HUES64 (cell line): Measurements from ENCODE around the gene WNT6.

Experiments
- H3K27ac ChIP-seq: 2 replicates; pipeline ENCODE4 v1.7.0; 2013; ENCODE audit warnings: low read depth, low read length, inconsistent platforms
- H3K27me3 ChIP-seq: 2 replicates; pipeline ENCODE4 v1.6.1; 2013; ENCODE audit warnings: mild to moderate bottlenecking, low read length; ENCODE audit not compliant: insufficient read depth
- H3K36me3 ChIP-seq: 2 replicates; pipeline ENCODE4 v1.6.1; 2013; ENCODE audit warnings: mild to moderate bottlenecking, low read length; ENCODE audit not compliant: insufficient read depth
- H3K4me1 ChIP-seq: 2 replicates; pipeline ENCODE4 v1.6.1; 2013; ENCODE audit warnings: mild to moderate bottlenecking, low read length, moderate library complexity; ENCODE audit not compliant: insufficient read depth
- H3K4me3 ChIP-seq: 2 replicates; pipeline ENCODE4 v1.5.1; 2013; ENCODE audit warnings: mild to moderate bottlenecking, low read length, moderate library complexity
- H3K9ac ChIP-seq: 2 replicates; pipeline ENCODE4 v1.6.1; 2013; ENCODE audit warnings: mild to moderate bottlenecking, low read depth, low read length
- H3K9me3 ChIP-seq: 2 replicates; pipeline ENCODE4 v1.6.1; 2013; ENCODE audit warnings: low read depth, low read length; ENCODE audit not compliant: insufficient read depth
- WGBS: fragments of 150-250, 120-280 bp; methylation state at CpG from one replicate; pipeline ENCODE4 v1.1.7; 2013; ENCODE audit warnings: missing lambda C conversion rate; 5-methylcytosine and 5-hydroxymethylcytosine counted together

WNT6 gene

DNA sequence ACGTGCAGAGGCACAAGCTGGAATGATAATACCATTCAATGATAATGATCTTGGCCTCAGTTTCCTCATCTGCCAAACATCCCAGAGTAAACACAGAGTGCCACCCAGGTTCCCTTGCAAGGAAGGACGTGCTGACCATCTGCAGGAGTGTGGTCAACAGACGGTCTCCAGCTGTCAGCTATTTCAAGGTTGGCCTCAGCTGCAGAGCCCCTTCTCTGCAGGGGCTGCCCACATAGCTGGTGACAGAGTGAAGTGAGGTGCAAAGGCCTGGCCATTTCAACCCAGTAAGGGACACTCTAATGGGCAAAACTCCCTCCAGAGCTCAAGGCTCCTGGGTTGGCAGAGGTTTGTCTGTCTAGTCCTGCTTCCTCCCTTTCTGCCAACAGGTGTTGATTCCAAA, 8.3 kb upstream of the WNT6 start:
- H3K9ac ChIP-seq = no peak overlapping the region
- no peaks in the 10 kb centered on the region for H3K9me3 ChIP-seq
- H3K36me3 ChIP-seq = no peaks in the 10 kb centered on the region
- 71% methylated on average over 3 of the region's 3 CpGs for WGBS
- H3K27me3 ChIP-seq = peaks cover 41% of the 10 kb centered on the region
- H3K4me3 ChIP-seq = no peak overlapping the region
- no peak overlapping the region for H3K27ac ChIP-seq
- H3K4me1 ChIP-seq = peaks cover 18% of the 10 kb centered on the region

GRCh38 chr2:218852911-218853667, 6.5 kb upstream of the WNT6 start:
- H3K4me3 ChIP-seq = peak overlapping the region; percentile 24; the same call in 1 of the 2 replicates
- H3K27ac ChIP-seq = no peak overlapping the region
- peaks cover 21% of the 10 kb centered on the region for H3K4me1 ChIP-seq
- H3K9ac ChIP-seq = no peak overlapping the region
- H3K9me3 ChIP-seq = no peaks in the 10 kb centered on the region
- H3K27me3 ChIP-seq = peaks cover 59% of the 10 kb centered on the region
- WGBS = 44% methylated on average over 16 of the region's 16 CpGs
- H3K36me3 ChIP-seq = no peaks in the 10 kb centered on the region

GRCh38 chr2:218853766-218854165, 5.8 kb upstream of the WNT6 start:
- Histone ChIP-seq H3K4me1 (peaks cover 21% of the 10 kb centered on the region), H3K9me3 (no peaks in the 10 kb centered on the region), H3K4me3 (no peak overlapping the region), H3K9ac (no peak overlapping the region), H3K27ac (no peak overlapping the region), H3K27me3 (peaks cover 63% of the 10 kb centered on the region), H3K36me3 (no peaks in the 10 kb centered on the region)
- 60% methylated on average over 5 of the region's 5 CpGs for WGBS

DNA sequence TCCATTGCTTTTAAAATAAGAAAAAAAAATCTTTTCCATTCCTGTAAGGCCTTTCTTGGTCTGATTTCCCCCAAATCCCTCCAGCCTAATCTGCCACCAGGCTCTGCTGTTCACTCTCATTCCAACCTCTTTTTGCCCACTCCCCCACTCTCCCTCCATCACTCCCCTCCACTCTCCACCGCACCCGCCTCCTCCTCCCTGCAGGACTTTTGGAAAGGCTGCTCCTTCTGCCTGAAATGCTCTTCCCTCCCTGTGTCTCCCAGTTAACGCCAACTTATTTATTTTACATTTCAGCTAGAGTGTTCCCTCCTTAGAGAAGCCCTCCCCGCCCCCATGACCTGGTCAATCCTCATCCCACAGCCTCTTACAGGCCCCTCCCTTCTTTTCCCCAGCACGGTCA, 4.7 kb upstream of the WNT6 start:
- 54% methylated on average over 4 of the region's 5 CpGs for WGBS
- Histone ChIP-seq H3K4me1 (peaks cover 21% of the 10 kb centered on the region), H3K4me3 (no peak overlapping the region), H3K36me3 (no peaks in the 10 kb centered on the region), H3K9me3 (no peaks in the 10 kb centered on the region), H3K27ac (no peak overlapping the region), H3K9ac (no peak overlapping the region), H3K27me3 (peaks cover 74% of the 10 kb centered on the region)

GRCh38 chr2:218855305-218856166, 4.1 kb upstream of the WNT6 start:
- peaks cover 77% of the 10 kb centered on the region for H3K27me3 ChIP-seq
- H3K4me1 ChIP-seq = peaks cover 25% of the 10 kb centered on the region
- H3K27ac ChIP-seq = no peak overlapping the region
- H3K36me3 ChIP-seq = no peaks in the 10 kb centered on the region
- H3K9ac ChIP-seq = no peak overlapping the region
- 58% methylated on average over 12 of the region's 14 CpGs for WGBS
- no peak overlapping the region for H3K4me3 ChIP-seq
- no peaks in the 10 kb centered on the region for H3K9me3 ChIP-seq

GRCh38 chr2:218856167-218856895, 3.3 kb upstream of the WNT6 start:
- Histone ChIP-seq H3K9me3 (no peaks in the 10 kb centered on the region), H3K4me1 (peaks cover 25% of the 10 kb centered on the region), H3K9ac (no peak overlapping the region), H3K27me3 (peaks cover 85% of the 10 kb centered on the region), H3K4me3 (0 out of 2 replicates have a peak overlapping the region, but pooled peaks have one; percentile 1), H3K36me3 (no peaks in the 10 kb centered on the region), H3K27ac (no peak overlapping the region)
- 41% methylated on average over 11 of the region's 12 CpGs for WGBS

- Histone ChIP-seq H3K27ac (no peak overlapping the region), H3K27me3 (peaks cover 90% of the 10 kb centered on the region)
- 86% methylated on average over 1 of the region's 1 CpG for WGBS
These were observed 2.7 kb upstream of the WNT6 start for GRCh38 chr2:218856896-218857243.

DNA sequence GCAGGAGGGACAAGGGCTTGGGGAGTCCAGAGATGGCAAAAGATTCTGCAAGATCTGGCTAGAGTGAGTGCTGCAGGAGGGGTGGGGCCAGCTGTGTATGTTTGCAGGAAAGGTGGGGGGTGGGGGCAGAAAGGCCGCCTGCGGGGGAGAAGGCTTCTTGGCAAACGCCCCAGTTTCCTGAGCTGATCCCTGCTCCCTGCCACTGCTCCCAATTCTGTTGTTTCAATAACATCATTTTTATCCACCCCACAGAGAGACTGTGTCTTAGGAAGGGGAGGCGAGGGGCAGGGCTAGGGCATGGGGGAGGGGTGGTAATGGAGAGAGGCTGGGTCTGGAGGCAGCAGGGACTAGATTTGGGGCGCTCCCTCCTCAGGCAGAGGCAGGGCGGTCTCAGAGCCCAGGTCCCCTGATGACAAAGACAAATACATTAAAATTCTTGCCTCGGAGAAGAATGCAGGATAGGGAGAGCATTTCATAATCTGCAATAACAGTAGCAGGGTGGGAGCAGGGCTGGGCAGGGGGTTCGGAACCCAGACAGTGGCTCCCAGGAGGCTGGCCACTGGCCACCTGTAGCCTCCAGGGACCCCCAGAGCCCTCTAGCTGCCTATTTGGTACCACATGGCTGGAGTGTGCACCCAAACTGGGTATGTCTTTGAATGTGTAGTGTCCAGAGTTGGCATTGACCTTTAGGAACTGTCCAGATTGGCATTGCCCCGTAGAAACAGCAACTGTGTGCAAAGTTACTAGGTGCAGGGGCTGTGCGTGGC, 2.1 kb upstream of the WNT6 start:
- Histone ChIP-seq H3K36me3 (no peaks in the 10 kb centered on the region), H3K27ac (no peak overlapping the region), H3K27me3 (peaks cover 97% of the 10 kb centered on the region), H3K4me1 (peaks cover 25% of the 10 kb centered on the region), H3K9ac (no peak overlapping the region), H3K9me3 (no peaks in the 10 kb centered on the region), H3K4me3 (no peak overlapping the region)
- WGBS = 51% methylated on average over 9 of the region's 10 CpGs

More at GRCh38 chr2:218856896-218857243, 2.7 kb upstream of the WNT6 start:
- H3K9me3 ChIP-seq = no peaks in the 10 kb centered on the region
- H3K36me3 ChIP-seq = no peaks in the 10 kb centered on the region
- H3K4me3 ChIP-seq = no peak overlapping the region
- peaks cover 25% of the 10 kb centered on the region for H3K4me1 ChIP-seq
- no peak overlapping the region for H3K9ac ChIP-seq

DNA sequence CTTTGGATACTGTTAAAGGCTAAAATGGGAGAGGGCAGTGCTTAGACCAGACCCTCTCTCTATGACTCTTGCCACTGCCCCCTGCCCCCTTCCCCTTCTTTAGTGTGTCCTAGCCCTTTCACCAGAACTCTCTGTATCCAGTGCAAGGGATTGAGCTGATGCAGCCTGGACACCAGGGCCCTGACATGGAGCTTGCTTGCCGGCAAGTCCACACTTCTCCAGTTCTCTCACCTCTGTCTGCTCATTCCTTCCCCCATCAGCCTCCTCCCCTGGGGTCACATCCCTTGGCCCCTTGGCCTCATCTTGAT, 1.5 kb upstream of the WNT6 start:
- Histone ChIP-seq H3K9me3 (no peaks in the 10 kb centered on the region), H3K4me3 (no peak overlapping the region), H3K9ac (no peak overlapping the region), H3K27ac (no peak overlapping the region), H3K36me3 (no peaks in the 10 kb centered on the region), H3K4me1 (peaks cover 23% of the 10 kb centered on the region), H3K27me3 (peaks cover 100% of the 10 kb centered on the region)
- WGBS = 35% methylated on average over 1 of the region's 1 CpG

- Histone ChIP-seq H3K27me3 (peaks cover 100% of the 10 kb centered on the region), H3K9me3 (no peaks in the 10 kb centered on the region), H3K36me3 (no peaks in the 10 kb centered on the region), H3K4me1 (peaks cover 17% of the 10 kb centered on the region), H3K9ac (no peak overlapping the region), H3K4me3 (peak overlapping the region; percentile 38), H3K27ac (no peak overlapping the region)
- 4% methylated on average over 51 of the region's 51 CpGs for WGBS
These were observed 692 bp upstream of the WNT6 start for GRCh38 chr2:218858671-218859555.
